H9 (cell line): ENCODE measurements around the gene ARSG. TPM values are rescaled to one million over a fixed set of nuclear protein-coding genes. Genes with fewer than 3 reads are reported as not detected.

Experiments
- DNase-seq: peaks from one replicate; pipeline ENCODE4 v3.0.0-alpha.2; 2017
- H2AFZ ChIP-seq: one replicate; pipeline ENCODE4 v1.6.1; 2013; ENCODE audit warnings: mild to moderate bottlenecking, low read length, control low read depth, moderate library complexity
- H2AK5ac ChIP-seq: 2 replicates; pipeline ENCODE4 v1.6.1; 2013; ENCODE audit warnings: low read length, control low read depth, mixed read lengths; ENCODE audit not compliant: insufficient read length
- H2BK120ac ChIP-seq: one replicate; pipeline ENCODE4 v1.6.1; 2013; ENCODE audit warnings: low read depth, mild to moderate bottlenecking, low read length, control low read depth, inconsistent platforms; ENCODE audit not compliant: poor library complexity, severe bottlenecking
- H2BK12ac ChIP-seq: 2 replicates; pipeline ENCODE4 v1.6.1; 2013; ENCODE audit warnings: low read length, control low read depth, mixed read lengths, low read depth; ENCODE audit not compliant: insufficient read length
- H2BK15ac ChIP-seq: 2 replicates; pipeline ENCODE4 v1.6.1; 2013; ENCODE audit warnings: low read depth, low read length, control low read depth
- H2BK20ac ChIP-seq: one replicate; pipeline ENCODE4 v1.6.1; 2013; ENCODE audit warnings: low read depth, mild to moderate bottlenecking, low read length, control low read depth, inconsistent platforms; ENCODE audit not compliant: poor library complexity, severe bottlenecking
- H2BK5ac ChIP-seq: 2 replicates; pipeline ENCODE4 v1.6.1; 2013; ENCODE audit warnings: low read length, control low read depth, mixed read lengths; ENCODE audit not compliant: insufficient read length
- H3K14ac ChIP-seq: 2 replicates; pipeline ENCODE4 v1.6.1; 2013; ENCODE audit warnings: low read length, control low read depth; ENCODE audit not compliant: insufficient read depth
- H3K18ac ChIP-seq: 2 replicates; pipeline ENCODE4 v1.6.1; 2013; ENCODE audit warnings: low read depth, mild to moderate bottlenecking, mixed read lengths, low read length, control low read depth; ENCODE audit not compliant: insufficient read length
- H3K23ac ChIP-seq: 2 replicates; pipeline ENCODE4 v1.6.1; 2013; ENCODE audit warnings: low read length, control low read depth, mixed read lengths, low read depth; ENCODE audit not compliant: insufficient read length
- H3K23me2 ChIP-seq: 2 replicates; pipeline ENCODE4 v1.6.1; 2013; ENCODE audit warnings: low read depth, mild to moderate bottlenecking, mixed read lengths, low read length, control low read depth; ENCODE audit not compliant: insufficient read length, poor library complexity, severe bottlenecking
- H3K27ac ChIP-seq: 2 replicates; pipeline ENCODE4 v1.5.1; 2013; ENCODE audit warnings: low read length, control low read depth, mixed read lengths, low read depth; ENCODE audit not compliant: insufficient read length
- H3K27me3 ChIP-seq: 2 replicates; pipeline ENCODE4 v1.6.1; 2013; ENCODE audit warnings: low read length, control low read depth, inconsistent platforms; ENCODE audit not compliant: insufficient read depth
- H3K4ac ChIP-seq: 2 replicates; pipeline ENCODE4 v1.6.1; 2013; ENCODE audit warnings: low read depth, mild to moderate bottlenecking, control low read depth, inconsistent platforms, low read length, moderate library complexity
- H3K4me1 ChIP-seq: 2 replicates; pipeline ENCODE4 v1.6.1; 2013; ENCODE audit warnings: low read length, control low read depth, inconsistent platforms; ENCODE audit not compliant: insufficient read depth
- H3K4me2 ChIP-seq: 2 replicates; pipeline ENCODE4 v1.6.1; 2013; ENCODE audit warnings: low read length, control low read depth, mixed read lengths; ENCODE audit not compliant: insufficient read length, insufficient read depth
- H3K56ac ChIP-seq: 2 replicates; pipeline ENCODE4 v1.6.1; 2013; ENCODE audit warnings: low read depth, mild to moderate bottlenecking, mixed read lengths, low read length, control low read depth; ENCODE audit not compliant: insufficient read length
- H3K79me1 ChIP-seq: 2 replicates; pipeline ENCODE4 v1.6.1; 2013; ENCODE audit warnings: low read depth, mild to moderate bottlenecking, moderate library complexity, low read length, control low read depth, inconsistent platforms; ENCODE audit not compliant: insufficient read depth, poor library complexity, severe bottlenecking
- H3K79me2 ChIP-seq: 2 replicates; pipeline ENCODE4 v1.6.1; 2013; ENCODE audit warnings: low read length, control low read depth, inconsistent platforms; ENCODE audit not compliant: insufficient read depth
- H3K9ac ChIP-seq: 2 replicates; pipeline ENCODE4 v1.6.1; 2013; ENCODE audit warnings: low read length, control low read depth, mixed read lengths; ENCODE audit not compliant: insufficient read length; ENCODE audit errors: extremely low read depth
- H3K9me3 ChIP-seq: one replicate; pipeline ENCODE4 v1.6.1; 2013; ENCODE audit warnings: low read depth, low read length, inconsistent platforms; ENCODE audit not compliant: control insufficient read depth
- H3T11ph ChIP-seq: one replicate; pipeline ENCODE4 v1.6.1; 2013; ENCODE audit warnings: mild to moderate bottlenecking, low read length, control low read depth, inconsistent platforms
- H4K20me1 ChIP-seq: one replicate; pipeline ENCODE4 v1.6.1; 2013; ENCODE audit not compliant: control insufficient read depth, insufficient read length, insufficient read depth
- H4K5ac ChIP-seq: 2 replicates; pipeline ENCODE4 v1.6.1; 2013; ENCODE audit warnings: low read depth, mild to moderate bottlenecking, mixed read lengths, low read length, control low read depth; ENCODE audit not compliant: insufficient read length
- H4K8ac ChIP-seq: replicated peaks from 2 replicates; pipeline ENCODE4 v1.6.1; 2013; ENCODE audit warnings: low read length, control low read depth, mixed read lengths, low read depth; ENCODE audit not compliant: insufficient read length
- H4K91ac ChIP-seq: 2 replicates; pipeline ENCODE4 v1.6.1; 2013; ENCODE audit warnings: low read depth, mild to moderate bottlenecking, moderate library complexity, mixed read lengths, low read length, control low read depth; ENCODE audit not compliant: insufficient read length
- H3K27ac Mint-ChIP-seq, 3 experiments: 2 replicates in 2 of 3; 3 replicates in 1 of 3; pipeline ENCODE4 v1.8.0; 2020 to 2021; ENCODE audit warnings: mixed read lengths in 3 of 3, mild to moderate bottlenecking in 1 of 3, moderate library complexity in 1 of 3
- H3K27me3 Mint-ChIP-seq: 2 replicates; pipeline ENCODE4 v1.8.0; 2021; ENCODE audit warnings: low read depth, mild to moderate bottlenecking, moderate library complexity, mixed read lengths
- H3K36me3 Mint-ChIP-seq, 3 experiments: 2 replicates in 2 of 3; 3 replicates in 1 of 3; pipeline ENCODE4 v1.8.0; 2020 to 2021; ENCODE audit warnings: low read depth in 3 of 3, mixed read lengths in 3 of 3; ENCODE audit not compliant: insufficient read depth in 1 of 3
- H3K4me1 Mint-ChIP-seq, 2 experiments: 2 replicates each; pipeline ENCODE4 v1.8.0; 2020; ENCODE audit warnings: mixed read lengths in 2 of 2
- H3K4me3 Mint-ChIP-seq, 2 experiments: 2 replicates in 1 of 2; 3 replicates in 1 of 2; pipeline ENCODE4 v1.8.0; 2020 to 2021; ENCODE audit warnings: mild to moderate bottlenecking in 2 of 2, mixed read lengths in 2 of 2, moderate library complexity in 1 of 2
- H3K9me3 Mint-ChIP-seq, 2 experiments: 2 replicates in 1 of 2; 3 replicates in 1 of 2; pipeline ENCODE4 v1.8.0; 2020; ENCODE audit warnings: mild to moderate bottlenecking in 2 of 2, mixed read lengths in 2 of 2, moderate library complexity in 1 of 2
- whole genome bisulfite sequencing: extraction: QIAGEN DNeasy Blood & Tissue Kit; methylation state at CpG from one replicate; pipeline ENCODE4 v1.1.7; 2013; ENCODE audit warnings: missing lambda C conversion rate, low lambda C conversion rate, mixed read lengths; ENCODE audit not compliant: insufficient read length; ENCODE audit errors: extremely low coverage; 5-methylcytosine and 5-hydroxymethylcytosine counted together
- total RNA-seq: library from RNA; stranded (reverse); gene quantifications from 2 replicates; pipeline ENCODE4 v1.2.1, GENCODE V29; 2021
- TF ChIP-seq, protein P1 (sequence below): fragments of 200-600 bp; sonication (generic); conservative IDR thresholded peaks from 3 replicates; pipeline ENCODE4 v1.8.0; 2021; ENCODE audit warnings: antibody characterized with exemption, mild to moderate bottlenecking

ARSG gene
- total RNA-seq, 1 experiment from 2014 or later = 3.6 TPM

DNA sequence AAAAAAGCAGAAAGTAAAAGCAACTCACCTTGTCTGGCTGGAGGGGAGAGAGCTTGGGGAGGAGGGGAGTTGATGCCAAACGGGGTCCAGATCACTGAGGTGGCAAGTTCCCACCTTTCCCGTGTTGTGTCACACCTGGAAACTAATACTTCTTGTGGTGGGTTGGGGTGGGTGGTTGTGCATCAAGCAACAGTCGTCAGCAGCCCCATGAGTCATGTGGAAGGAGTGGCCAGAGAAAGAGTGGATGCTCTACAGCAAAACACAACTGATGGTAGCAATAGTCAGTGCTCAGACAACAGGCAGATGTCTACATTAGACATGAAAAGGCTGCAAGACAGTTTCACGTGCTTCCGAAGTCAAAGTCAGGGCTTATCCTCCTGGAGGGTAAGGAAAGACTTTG is 35.4 kb downstream of the ARSG start:
- no peak for DNase-seq
- H2AK5ac ChIP-seq = no peak overlapping the region
- H3K18ac ChIP-seq = no peak overlapping the region
- no peak overlapping the region for H3K4me2 ChIP-seq
- no peak overlapping the region for H2BK20ac ChIP-seq
- H3K27me3 Mint-ChIP-seq = peaks cover 1% of the 10 kb centered on the region; the same call in 1 of the 2 replicates
- H3T11ph ChIP-seq = no peak overlapping the region
- no peaks in the 10 kb centered on the region for H3K23me2 ChIP-seq
- H3K27ac ChIP-seq = no peak overlapping the region
- no peak overlapping the region for H2BK12ac ChIP-seq
- no peak overlapping the region for H2BK5ac ChIP-seq
- H3K4me1 ChIP-seq = no peaks in the 10 kb centered on the region
- H4K8ac ChIP-seq = no peak overlapping the region
- peaks cover 11 to 19% of the 10 kb centered on the region in 2 experiments for H3K9me3 Mint-ChIP-seq
- no peaks in the 10 kb centered on the region for H3K79me1 ChIP-seq
- WGBS = no CpG with 5 or more reads among the region's 5 CpGs
- no peak overlapping the region for H2BK120ac ChIP-seq
- TF ChIP-seq, protein P1, sequence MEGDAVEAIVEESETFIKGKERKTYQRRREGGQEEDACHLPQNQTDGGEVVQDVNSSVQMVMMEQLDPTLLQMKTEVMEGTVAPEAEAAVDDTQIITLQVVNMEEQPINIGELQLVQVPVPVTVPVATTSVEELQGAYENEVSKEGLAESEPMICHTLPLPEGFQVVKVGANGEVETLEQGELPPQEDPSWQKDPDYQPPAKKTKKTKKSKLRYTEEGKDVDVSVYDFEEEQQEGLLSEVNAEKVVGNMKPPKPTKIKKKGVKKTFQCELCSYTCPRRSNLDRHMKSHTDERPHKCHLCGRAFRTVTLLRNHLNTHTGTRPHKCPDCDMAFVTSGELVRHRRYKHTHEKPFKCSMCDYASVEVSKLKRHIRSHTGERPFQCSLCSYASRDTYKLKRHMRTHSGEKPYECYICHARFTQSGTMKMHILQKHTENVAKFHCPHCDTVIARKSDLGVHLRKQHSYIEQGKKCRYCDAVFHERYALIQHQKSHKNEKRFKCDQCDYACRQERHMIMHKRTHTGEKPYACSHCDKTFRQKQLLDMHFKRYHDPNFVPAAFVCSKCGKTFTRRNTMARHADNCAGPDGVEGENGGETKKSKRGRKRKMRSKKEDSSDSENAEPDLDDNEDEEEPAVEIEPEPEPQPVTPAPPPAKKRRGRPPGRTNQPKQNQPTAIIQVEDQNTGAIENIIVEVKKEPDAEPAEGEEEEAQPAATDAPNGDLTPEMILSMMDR = no peak
- no peak overlapping the region for H4K91ac ChIP-seq
- H3K36me3 Mint-ChIP-seq = peaks cover 3 to 9% (median 8%) of the 10 kb centered on the region in 3 experiments
- H3K9me3 ChIP-seq = no peaks in the 10 kb centered on the region
- no peak overlapping the region for H3K4ac ChIP-seq
- no peak overlapping the region for H4K5ac ChIP-seq
- no peaks in the 10 kb centered on the region for H3K27me3 ChIP-seq
- no peak overlapping the region for H3K56ac ChIP-seq
- no peak overlapping the region for H3K9ac ChIP-seq
- no peak overlapping the region for H2AFZ ChIP-seq
- no peaks in the 10 kb centered on the region for H3K79me2 ChIP-seq
- H4K20me1 ChIP-seq = no peaks in the 10 kb centered on the region
- H3K4me1 Mint-ChIP-seq = peaks cover 5 to 6% of the 10 kb centered on the region in 2 experiments
- H3K4me3 Mint-ChIP-seq = peak overlapping the region in 1 of 2 experiments; percentile 20; a peak in 1 of 5 replicates
- H3K27ac Mint-ChIP-seq = no peak overlapping the region
- no peak overlapping the region for H2BK15ac ChIP-seq
- H3K14ac ChIP-seq = no peak overlapping the region
- no peak overlapping the region for H3K23ac ChIP-seq
